ENCODE results near the gene GLRA2.
A peak's percentile ranks its signal among the peaks of the same experiment; 100 is the strongest.
"Not testable (repeated sequence)": the region's sequence is repeated elsewhere in the genome, so short reads cannot be mapped to it uniquely, and the experiment has no call there.

GLRA2 gene

GRCh38 chrX:14672611-14673172 lies 143.4 kb downstream of the GLRA2 start:
- no peak for DNase-seq (ENCODE audit: low read depth)
- TF ChIP-seq CTCF (conservative IDR thresholded peaks at IDR 0.05; ENCODE audit: low read depth, low read length) = no peak
- no peak overlapping the region for H3K4me3 ChIP-seq (ENCODE audit: low read depth, low read length)

- no peak for DNase-seq (ENCODE audit: low read depth)
- H3K4me3 ChIP-seq (ENCODE audit: low read depth, low read length) = no peak overlapping the region
- TF ChIP-seq CTCF (conservative IDR thresholded peaks at IDR 0.05; ENCODE audit: low read depth, low read length) = no peak
These were observed 143.9 kb downstream of the GLRA2 start for GRCh38 chrX:14673236-14673635.

- DNase-seq (ENCODE audit: low read depth) = peak; percentile 94
- no peak overlapping the region for H3K4me3 ChIP-seq (ENCODE audit: low read depth, low read length)
- no peak for TF ChIP-seq CTCF (conservative IDR thresholded peaks at IDR 0.05; ENCODE audit: low read depth, low read length)
These were observed 144.4 kb downstream of the GLRA2 start for GRCh38 chrX:14673764-14674163.

GRCh38 chrX:14675500-14675899 lies 146.2 kb downstream of the GLRA2 start:
- DNase-seq (ENCODE audit: low read depth) = no peak
- H3K4me3 ChIP-seq (ENCODE audit: low read depth, low read length) = no peak overlapping the region
- no peak for TF ChIP-seq CTCF (conservative IDR thresholded peaks at IDR 0.05; ENCODE audit: low read depth, low read length)

- DNase-seq (ENCODE audit: low read depth) = no peak
- no peak overlapping the region for H3K4me3 ChIP-seq (ENCODE audit: low read depth, low read length)
- no peak for TF ChIP-seq CTCF (conservative IDR thresholded peaks at IDR 0.05; ENCODE audit: low read depth, low read length)
These were observed 147.1 kb downstream of the GLRA2 start for GRCh38 chrX:14676431-14676830.

- DNase-seq (ENCODE audit: low read depth) = not testable (repeated sequence)
These were observed 159.0 kb downstream of the GLRA2 start for GRCh38 chrX:14688331-14688730.

GRCh38 chrX:14690553-14690952 lies 161.2 kb downstream of the GLRA2 start:
- no peak for DNase-seq (ENCODE audit: low read depth)
- no peak for TF ChIP-seq CTCF (conservative IDR thresholded peaks at IDR 0.05; ENCODE audit: low read depth, low read length)
- H3K4me3 ChIP-seq (ENCODE audit: low read depth, low read length) = no peak overlapping the region

More at GRCh38 chrX:14688331-14688730, 159.0 kb downstream of the GLRA2 start:
- H3K4me3 ChIP-seq (ENCODE audit: low read depth, low read length) = not testable (repeated sequence)

Measured in choroid plexus epithelial cell (primary cell).